Uterus (tissue), 4 donors: ENCODE results near the gene ZRANB3. TPM values are rescaled to one million over a fixed set of nuclear protein-coding genes. Genes with fewer than 3 reads are reported as not detected.

Experiments
- DNase-seq, 2 donors: peaks; one replicate each; pipeline ENCODE4 v3.0.0-alpha.2; 2019 to 2020
- H3K27ac ChIP-seq, 2 donors: fragments of 200-600 bp; sonication (generic); 1 replicate in 1 of 2; 2 replicates in 1 of 2; pipeline ENCODE4 v1.5.1; 2016 to 2018
- H3K27me3 ChIP-seq, 2 donors: fragments of 200-600 bp; sonication (generic); one replicate each; pipeline ENCODE4 v1.5.1; 2018 to 2019; ENCODE audit warnings: control low read depth in 1 of 2
- H3K36me3 ChIP-seq, 2 donors: fragments of 200-600 bp; sonication (generic); one replicate each; pipeline ENCODE4 v1.5.1; 2019; ENCODE audit warnings: control low read depth in 1 of 2
- H3K4me1 ChIP-seq, 2 donors: fragments of 200-600 bp; sonication (generic); one replicate each; pipeline ENCODE4 v1.5.1; 2018 to 2019; ENCODE audit warnings: control low read depth in 1 of 2
- H3K4me3 ChIP-seq, 2 donors: fragments of 200-600 bp; sonication (generic); 1 replicate in 1 of 2; 2 replicates in 1 of 2; pipeline ENCODE4 v1.5.1; 2018 to 2019; ENCODE audit warnings: mild to moderate bottlenecking in 1 of 2
- H3K9me3 ChIP-seq, 2 donors: fragments of 200-600 bp; sonication (generic); one replicate each; pipeline ENCODE4 v1.5.1; 2019; ENCODE audit warnings: control low read depth in 1 of 2
- CTCF ChIP-seq, 4 experiments: fragments of 200-600 bp in 2 of 4; fragments of 450-650 bp in 2 of 4; sonication (generic) in 2 of 4; IDR thresholded peaks; one replicate each; pipeline ENCODE4 v1.5.1; 2016 to 2019; ENCODE audit warnings: antibody characterized with exemption in 4 of 4, mild to moderate bottlenecking in 2 of 4, moderate library complexity in 1 of 4
- POLR2A ChIP-seq, 2 donors: fragments of 450-650 bp; IDR thresholded peaks; one replicate each; pipeline ENCODE4 v1.6.1; 2016; ENCODE audit warnings: antibody characterized with exemption in 2 of 2, mild to moderate bottlenecking in 1 of 2, moderate library complexity in 1 of 2
- intact Hi-C: fragments of 100-400 bp; cut with DNase I; formaldehyde crosslinking; loops from one replicate; pipeline ENCODE4 v1.15.1; 2023; ENCODE audit warnings: low total_unique reads
- total RNA-seq, 4 donors: library from RNA; depleted of rRNA in 3 of 4; stranded (reverse); fragments of >200 nt in 3 of 4; gene quantifications; one replicate each; pipeline versions ENCODE4 v1.1.0 to v1.2.4, GENCODE V29; 2014 to 2023
- donor health status: DM: yes; HTN: yes; CAD: no.

ZRANB3 gene
- total RNA-seq, 4 donors from 2014 or later, result 1.8 to 24.3 (median 5.5) TPM

GRCh38 chr2:135317375-135317774 lies 213.6 kb downstream of the ZRANB3 start:
- H3K36me3 ChIP-seq, result no peaks in the 10 kb centered on the region
- no peak overlapping the region for H3K27ac ChIP-seq
- DNase-seq, result no peak
- no peaks in the 10 kb centered on the region for H3K4me1 ChIP-seq
- no peak for TF ChIP-seq CTCF (IDR thresholded peaks at IDR 0.05)
- H3K9me3 ChIP-seq, result no peaks in the 10 kb centered on the region
- no peak overlapping the region for H3K4me3 ChIP-seq
- no peaks in the 10 kb centered on the region for H3K27me3 ChIP-seq
- intact Hi-C loops, result no loop called here

- no peak overlapping the region for H3K4me3 ChIP-seq
- no peak for DNase-seq
- H3K4me1 ChIP-seq, result no peaks in the 10 kb centered on the region
- no peaks in the 10 kb centered on the region for H3K9me3 ChIP-seq
- intact Hi-C loops, result no loop called here
- no peaks in the 10 kb centered on the region for H3K27me3 ChIP-seq
- TF ChIP-seq CTCF (IDR thresholded peaks at IDR 0.05), result no peak
- no peak for TF ChIP-seq POLR2A (IDR thresholded peaks at IDR 0.05)
- no peak overlapping the region for H3K27ac ChIP-seq
- H3K36me3 ChIP-seq, result no peaks in the 10 kb centered on the region
Measured at GRCh38 chr2:135311962-135312361, 219.1 kb downstream of the ZRANB3 start.

- no peaks in the 10 kb centered on the region for H3K9me3 ChIP-seq
- no peak overlapping the region for H3K4me3 ChIP-seq
- H3K4me1 ChIP-seq, result no peaks in the 10 kb centered on the region
- no peaks in the 10 kb centered on the region for H3K27me3 ChIP-seq
- no peak for DNase-seq
- no peak overlapping the region for H3K27ac ChIP-seq
- TF ChIP-seq POLR2A (IDR thresholded peaks at IDR 0.05), result no peak
- TF ChIP-seq CTCF (IDR thresholded peaks at IDR 0.05), result no peak
- no peaks in the 10 kb centered on the region for H3K36me3 ChIP-seq
- intact Hi-C loops, result no loop called here
Measured at GRCh38 chr2:135311268-135311667, 219.8 kb downstream of the ZRANB3 start.

GRCh38 chr2:135304694-135305093 lies 226.3 kb downstream of the ZRANB3 start:
- no peak for DNase-seq
- H3K36me3 ChIP-seq, result no peaks in the 10 kb centered on the region
- TF ChIP-seq POLR2A (IDR thresholded peaks at IDR 0.05) (no peak), CTCF (IDR thresholded peaks at IDR 0.05) (no peak)
- no peaks in the 10 kb centered on the region for H3K4me1 ChIP-seq
- no peaks in the 10 kb centered on the region for H3K27me3 ChIP-seq
- no peak overlapping the region for H3K4me3 ChIP-seq
- peaks cover 0 to 7% of the 10 kb centered on the region in 2 donors for H3K9me3 ChIP-seq
- intact Hi-C loops, result no loop called here
- H3K27ac ChIP-seq, result no peak overlapping the region

GRCh38 chr2:135299658-135300244 lies 231.3 kb downstream of the ZRANB3 start:
- no peaks in the 10 kb centered on the region for H3K36me3 ChIP-seq
- intact Hi-C loops, result no loop called here
- peaks cover 0 to 15% of the 10 kb centered on the region in 2 donors for H3K9me3 ChIP-seq
- no peaks in the 10 kb centered on the region for H3K27me3 ChIP-seq
- no peak for DNase-seq
- no peaks in the 10 kb centered on the region for H3K4me1 ChIP-seq
- TF ChIP-seq POLR2A (IDR thresholded peaks at IDR 0.05) (no peak), CTCF (IDR thresholded peaks at IDR 0.05) (no peak)
- H3K4me3 ChIP-seq, result no peak overlapping the region
- H3K27ac ChIP-seq, result no peak overlapping the region
